HG03520 (cell line): ENCODE results near the gene KRTAP5-11.
"Not testable (repeated sequence)": the region's sequence is repeated elsewhere in the genome, so short reads cannot be mapped to it uniquely, and the experiment has no call there.

ENCODE experiments used
- ATAC-seq: cut with Tn5 transposase; IDR thresholded peaks from one replicate; pipeline ENCODE4 v1.9.1; 2021; ENCODE audit warnings: mild to moderate bottlenecking, moderate library complexity; ENCODE audit not compliant: unreplicated experiment

The KRTAP5-11 gene

GRCh38 chr11:71582309-71582895, at the start of gene KRTAP5-11:
KRTAP5-11 (minus strand) TSS chr11:71582875; CDS start chr11:71582837, 38 bp downstream.
- no peak for ATAC-seq

DNA sequence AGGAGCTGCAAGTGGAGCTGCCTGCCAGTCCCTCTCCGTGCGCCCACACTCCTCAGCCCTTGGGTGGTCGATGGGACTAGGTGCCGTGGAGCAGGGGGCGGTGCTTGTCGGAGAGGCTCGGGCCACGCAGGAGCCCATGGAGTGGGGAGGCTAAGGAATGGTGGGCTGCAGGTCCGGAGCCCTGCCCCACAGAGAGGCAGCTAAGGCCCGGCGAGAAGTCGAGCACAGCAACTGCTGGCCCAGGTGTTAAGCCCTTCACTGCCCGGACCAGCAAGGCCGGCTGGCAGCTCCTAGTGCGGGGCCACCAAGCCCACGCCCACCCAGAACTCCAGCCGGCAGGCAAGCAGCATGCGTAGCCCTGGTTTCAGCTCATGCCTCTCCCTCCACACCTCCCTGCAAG, 48.9 kb upstream of the KRTAP5-11 start:
- ATAC-seq, result not testable (repeated sequence)

DNA sequence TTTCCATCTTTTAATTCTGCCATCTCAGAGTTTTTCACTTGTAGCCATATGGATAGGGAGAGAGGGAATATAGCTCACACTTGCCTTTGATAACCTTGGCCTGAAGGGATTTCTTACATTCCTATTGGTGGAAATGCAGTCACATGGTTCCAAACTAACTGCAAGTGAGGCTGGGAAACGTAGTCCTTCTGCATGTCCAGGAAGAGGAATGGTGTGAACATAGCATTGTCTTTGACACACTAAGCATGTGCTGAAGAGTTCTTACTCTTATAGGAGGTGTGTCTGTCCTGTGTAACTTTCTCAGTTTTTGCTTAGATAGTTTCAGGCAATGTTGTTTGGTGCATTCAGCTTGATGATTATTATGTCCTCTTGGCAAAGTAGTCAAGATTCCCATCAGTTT, 47.4 kb upstream of the KRTAP5-11 start:
- not testable (repeated sequence) for ATAC-seq

GRCh38 chr11:71628943-71629342, 46.3 kb upstream of the KRTAP5-11 start:
- not testable (repeated sequence) for ATAC-seq

DNA sequence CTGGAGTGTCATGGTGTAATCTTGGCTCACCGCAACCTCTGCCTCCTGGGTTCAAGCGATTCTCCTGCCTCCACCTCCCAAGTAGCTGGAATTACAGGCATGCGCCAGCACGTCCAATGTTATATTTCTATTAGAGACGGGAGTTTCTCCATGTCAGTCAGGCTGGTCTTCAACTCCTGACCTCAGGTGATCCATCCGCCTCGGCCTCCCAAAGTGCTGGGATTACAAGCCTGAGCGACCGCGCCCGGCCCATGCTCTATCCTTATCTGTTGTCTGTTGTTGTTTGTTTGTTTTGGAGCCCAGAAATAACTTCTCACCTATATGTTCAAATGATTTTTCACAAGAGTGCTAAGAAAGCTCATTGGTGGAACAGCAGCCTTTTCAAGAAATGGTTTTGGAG, 40.6 kb upstream of the KRTAP5-11 start:
- not testable (repeated sequence) for ATAC-seq

GRCh38 chr11:71622561-71622960, 39.9 kb upstream of the KRTAP5-11 start:
- not testable (repeated sequence) for ATAC-seq

- ATAC-seq, result not testable (repeated sequence)
Observed at GRCh38 chr11:71615003-71615402, 32.3 kb upstream of the KRTAP5-11 start.

GRCh38 chr11:71614366-71614917, 31.8 kb upstream of the KRTAP5-11 start:
- ATAC-seq, result not testable (repeated sequence)

- not testable (repeated sequence) for ATAC-seq
Observed at GRCh38 chr11:71613931-71614330, 31.3 kb upstream of the KRTAP5-11 start.

DNA sequence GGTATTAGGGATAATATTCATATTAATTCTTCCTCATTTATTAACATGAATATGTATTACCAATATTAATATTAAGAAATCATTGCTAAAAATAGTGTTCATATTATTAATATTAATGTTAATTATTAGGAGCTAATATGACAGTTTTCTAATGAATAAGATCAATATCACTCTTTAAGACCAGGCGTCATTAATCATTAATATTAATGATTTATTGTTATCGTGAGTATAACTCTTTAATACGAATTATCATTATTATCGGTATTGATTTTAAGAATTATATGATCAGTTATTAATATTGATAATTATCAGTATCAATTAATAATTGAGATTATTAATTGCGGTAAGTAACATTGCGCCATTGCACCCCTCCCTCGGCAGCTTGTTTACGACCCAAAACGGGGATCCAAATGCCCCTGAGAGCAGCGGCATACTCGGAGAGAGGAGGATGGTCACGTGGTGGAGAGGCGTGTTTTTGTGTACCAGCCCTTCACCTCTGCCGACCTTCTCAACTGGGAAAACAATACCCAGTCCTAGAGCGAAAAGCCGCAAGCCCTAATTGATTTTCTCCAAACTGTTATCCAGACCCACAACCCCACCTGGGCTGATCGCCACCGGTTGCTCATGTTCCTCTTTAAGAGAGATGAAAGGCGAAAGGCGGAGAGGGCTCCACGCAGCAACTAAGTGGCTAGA, 28.7 kb upstream of the KRTAP5-11 start:
- not testable (repeated sequence) for ATAC-seq

DNA sequence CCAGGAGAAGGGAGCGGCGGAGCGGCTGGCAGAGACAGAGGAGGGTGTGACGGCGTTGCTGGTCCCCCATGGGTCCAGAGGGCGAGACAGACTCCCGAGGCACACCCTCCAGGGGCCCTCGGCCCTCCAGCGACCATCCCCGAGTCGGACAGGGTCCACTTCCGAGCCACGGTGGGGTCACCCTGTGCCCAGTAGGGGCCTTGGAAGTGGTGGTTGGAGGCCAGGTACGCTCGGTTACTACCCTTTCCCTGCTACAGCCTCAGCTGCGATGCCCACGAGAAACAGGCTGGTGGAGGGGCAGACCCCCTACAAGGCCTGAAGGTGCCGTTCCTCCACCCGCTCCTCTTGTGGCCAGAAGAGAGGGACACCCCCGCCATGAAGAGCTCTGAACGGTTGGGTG, 25.6 kb upstream of the KRTAP5-11 start:
- not testable (repeated sequence) for ATAC-seq

GRCh38 chr11:71607520-71608216, 25.0 kb upstream of the KRTAP5-11 start:
- not testable (repeated sequence) for ATAC-seq

GRCh38 chr11:71606853-71607519, 24.3 kb upstream of the KRTAP5-11 start:
- not testable (repeated sequence) for ATAC-seq

GRCh38 chr11:71604798-71605488, 22.3 kb upstream of the KRTAP5-11 start:
- ATAC-seq, result not testable (repeated sequence)

DNA sequence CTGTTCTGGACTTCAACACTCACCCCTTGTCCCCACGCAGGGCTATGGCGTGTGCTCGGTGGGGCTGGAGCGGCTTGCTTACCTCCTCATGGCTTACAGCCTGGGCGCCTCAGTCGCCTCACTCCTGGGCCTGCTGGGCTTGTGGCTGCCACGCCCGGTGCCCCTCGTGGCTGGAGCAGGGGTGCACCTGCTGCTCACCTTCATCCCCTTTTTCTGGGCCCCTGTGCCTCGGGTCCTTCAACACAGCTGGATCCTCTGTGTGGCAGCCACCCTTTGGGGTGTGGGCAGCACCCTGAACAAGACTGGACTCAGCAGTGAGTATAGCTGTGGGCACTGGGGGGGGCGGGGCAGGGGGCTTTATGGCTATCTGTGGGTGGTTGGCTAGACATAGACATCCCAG, 20.5 kb upstream of the KRTAP5-11 start:
- ATAC-seq, result not testable (repeated sequence)

- not testable (repeated sequence) for ATAC-seq
Observed at GRCh38 chr11:71589546-71589920, 6.9 kb upstream of the KRTAP5-11 start.

GRCh38 chr11:71588822-71589545, 6.3 kb upstream of the KRTAP5-11 start:
- ATAC-seq, result not testable (repeated sequence)

DNA sequence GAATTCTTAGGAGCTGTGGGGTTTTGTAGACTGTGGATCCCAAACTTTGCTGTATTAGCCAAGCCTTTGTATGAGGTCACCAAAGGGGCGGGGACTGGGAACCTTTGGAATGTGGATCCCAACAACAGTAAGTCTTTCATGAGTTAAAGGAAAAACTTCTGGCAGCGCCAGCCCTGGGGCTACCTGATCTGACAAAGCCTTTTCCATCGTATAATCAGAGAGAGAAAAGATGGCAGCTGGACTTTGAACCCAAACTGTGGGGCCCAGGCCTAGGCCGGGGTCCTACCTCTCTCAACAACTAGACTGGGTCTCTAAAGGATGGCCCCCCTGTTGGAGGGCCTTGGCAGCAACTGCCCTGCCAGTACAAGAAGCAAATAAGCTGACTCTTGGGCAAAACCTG, 5.6 kb upstream of the KRTAP5-11 start:
- ATAC-seq, result not testable (repeated sequence)

DNA sequence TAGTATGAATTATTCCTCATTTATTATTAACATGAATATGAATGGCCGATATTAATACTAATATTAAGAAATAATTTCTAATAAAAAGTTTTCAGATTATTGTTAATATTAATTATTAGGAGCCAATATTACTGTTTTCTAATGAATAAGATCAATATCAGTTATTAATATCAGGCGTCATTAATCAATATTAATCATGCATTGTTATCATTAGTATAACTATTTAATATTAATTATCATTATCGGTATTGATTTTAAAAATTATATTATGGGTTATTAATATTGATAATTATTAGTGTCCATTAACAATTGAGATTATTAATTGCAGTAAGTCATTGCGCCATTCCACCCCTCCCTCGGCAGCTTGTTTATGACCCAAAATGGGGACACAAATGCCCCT, 3.0 kb upstream of the KRTAP5-11 start:
- ATAC-seq, result not testable (repeated sequence)

DNA sequence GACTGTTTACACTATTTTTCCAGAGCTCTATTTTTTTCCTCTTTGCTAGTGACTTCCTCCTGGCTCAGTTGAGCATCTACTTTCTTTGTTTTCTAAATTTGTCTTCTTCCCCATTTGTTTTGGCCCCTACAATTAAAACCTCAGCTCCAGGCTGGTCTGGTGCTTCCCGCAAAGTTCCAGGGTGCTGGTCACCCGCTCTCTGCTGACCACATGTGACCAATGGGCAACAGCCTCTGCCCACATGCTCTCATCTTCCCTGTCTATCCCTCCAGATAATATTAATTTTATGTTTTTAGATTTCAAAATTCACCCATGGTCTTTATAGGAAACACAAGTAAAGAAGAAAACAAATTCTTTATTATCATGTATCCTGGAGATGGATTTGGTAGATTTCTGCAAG, 294 bp upstream of the KRTAP5-11 start:
- ATAC-seq, result not testable (repeated sequence)
